ENCODE measurements around the gene STIM2.
"Not testable (repeated sequence)": the region's sequence is repeated elsewhere in the genome, so short reads cannot be mapped to it uniquely, and the experiment has no call there.

Gene STIM2

DNA sequence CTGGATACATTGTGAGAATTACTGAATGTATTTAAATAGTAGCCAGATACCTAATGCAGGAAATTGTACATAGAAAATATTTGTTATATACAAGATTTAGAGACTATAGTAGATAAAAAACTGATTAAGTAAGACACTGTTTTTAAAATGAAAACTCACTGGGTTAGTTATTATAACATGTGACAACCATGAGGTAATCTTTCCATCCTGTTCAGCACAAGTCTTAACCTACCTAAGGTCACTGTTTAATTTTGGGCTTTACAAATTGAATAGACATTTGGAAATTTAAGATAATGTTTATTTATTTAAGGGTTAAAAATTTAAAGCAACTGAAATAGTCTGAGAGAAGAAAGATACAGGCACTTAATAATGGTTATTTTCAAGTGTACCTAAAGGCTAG lies 102.1 kb downstream of the STIM2 start:
- no peak for DNase-seq (ENCODE audit: low spot score)
- no peak overlapping the region for H3K9ac ChIP-seq (ENCODE audit: low read depth, low read length, poor library complexity)
- H3K4me1 ChIP-seq (ENCODE audit: control insufficient read depth in 2 of 2, insufficient read depth in 1 of 2, low read depth in 1 of 2, low read length in 2 of 2) = peaks cover 2 to 16% of the 10 kb centered on the region in 2 donors
- H4K91ac ChIP-seq (ENCODE audit: low read depth, low read length, poor library complexity) = no peak overlapping the region
- H2BK12ac ChIP-seq (ENCODE audit: low read length) = no peak overlapping the region
- no peak overlapping the region for H2BK15ac ChIP-seq (ENCODE audit: low read length)
- H3K14ac ChIP-seq (ENCODE audit: low read length) = no peak overlapping the region
- no peaks in the 10 kb centered on the region for H3K27me3 ChIP-seq (ENCODE audit: control insufficient read depth in 3 of 3, insufficient read depth in 3 of 3, low read depth in 1 of 3, low read length in 3 of 3)
- no peak overlapping the region for H3K27ac ChIP-seq (replicated peaks; ENCODE audit: low read length)
- no peak overlapping the region for H2BK120ac ChIP-seq (ENCODE audit: low read depth, low read length)
- no peak overlapping the region for H3K18ac ChIP-seq (ENCODE audit: low read length)
- no peak overlapping the region for H3K4me3 ChIP-seq (ENCODE audit: low read length in 2 of 2)
- no peak overlapping the region for H3K4me2 ChIP-seq (ENCODE audit: insufficient read depth, low read length, poor library complexity, severe bottlenecking)
- H3K23ac ChIP-seq (ENCODE audit: low read depth, low read length, poor library complexity) = no peak overlapping the region
- no peaks in the 10 kb centered on the region for H3K36me3 ChIP-seq (replicated peaks in 1 of 2; ENCODE audit: control insufficient read depth in 2 of 2, insufficient read depth in 2 of 2, low read length in 2 of 2)
- no peak overlapping the region for H2AK5ac ChIP-seq (ENCODE audit: low read depth, low read length)
- H2AFZ ChIP-seq (ENCODE audit: low read length) = no peak overlapping the region
- no peaks in the 10 kb centered on the region for H3K9me3 ChIP-seq (replicated peaks in 1 of 2; ENCODE audit: control insufficient read depth in 2 of 2, insufficient read depth in 1 of 2, low read depth in 1 of 2, low read length in 2 of 2)
- H3K79me1 ChIP-seq (ENCODE audit: low read depth, low read length) = no peaks in the 10 kb centered on the region
- no peak overlapping the region for H4K8ac ChIP-seq (ENCODE audit: low read depth, low read length)
- no peak overlapping the region for H2BK5ac ChIP-seq (ENCODE audit: low read length)
- no peak overlapping the region for H3K4ac ChIP-seq (ENCODE audit: low read length)

GRCh38 chr4:26964512-26964911 lies 103.9 kb downstream of the STIM2 start:
- H3K27ac ChIP-seq (replicated peaks; ENCODE audit: low read length) = no peak overlapping the region
- H2AK5ac ChIP-seq (ENCODE audit: low read depth, low read length) = no peak overlapping the region
- no peaks in the 10 kb centered on the region for H3K79me1 ChIP-seq (ENCODE audit: low read depth, low read length)
- H3K4me1 ChIP-seq (ENCODE audit: control insufficient read depth in 2 of 2, insufficient read depth in 1 of 2, low read depth in 1 of 2, low read length in 2 of 2) = peaks cover 0 to 8% of the 10 kb centered on the region in 2 donors
- WGBS, 2 donors (ENCODE audit: extremely low coverage in 2 of 2, insufficient read length in 2 of 2, insufficient replicate concordance in 1 of 2) = no CpG with 5 or more reads among the region's 1 CpG
- no peak overlapping the region for H3K4ac ChIP-seq (ENCODE audit: low read length)
- no peak overlapping the region for H2BK5ac ChIP-seq (ENCODE audit: low read length)
- no peaks in the 10 kb centered on the region for H3K27me3 ChIP-seq (ENCODE audit: control insufficient read depth in 3 of 3, insufficient read depth in 3 of 3, low read depth in 1 of 3, low read length in 3 of 3)
- H3K14ac ChIP-seq (ENCODE audit: low read length) = no peak overlapping the region
- H2BK12ac ChIP-seq (ENCODE audit: low read length) = no peak overlapping the region
- no peak overlapping the region for H3K23ac ChIP-seq (ENCODE audit: low read depth, low read length, poor library complexity)
- no peak overlapping the region for H3K18ac ChIP-seq (ENCODE audit: low read length)
- H2BK120ac ChIP-seq (ENCODE audit: low read depth, low read length) = no peak overlapping the region
- H2AFZ ChIP-seq (ENCODE audit: low read length) = no peak overlapping the region
- H3K9ac ChIP-seq (ENCODE audit: low read depth, low read length, poor library complexity) = no peak overlapping the region
- no peaks in the 10 kb centered on the region for H3K36me3 ChIP-seq (replicated peaks in 1 of 2; ENCODE audit: control insufficient read depth in 2 of 2, insufficient read depth in 2 of 2, low read length in 2 of 2)
- H4K8ac ChIP-seq (ENCODE audit: low read depth, low read length) = no peak overlapping the region
- H2BK15ac ChIP-seq (ENCODE audit: low read length) = no peak overlapping the region
- no peak overlapping the region for H3K4me3 ChIP-seq (ENCODE audit: low read length in 2 of 2)
- no peak overlapping the region for H3K4me2 ChIP-seq (ENCODE audit: insufficient read depth, low read length, poor library complexity, severe bottlenecking)
- no peaks in the 10 kb centered on the region for H3K9me3 ChIP-seq (replicated peaks in 1 of 2; ENCODE audit: control insufficient read depth in 2 of 2, insufficient read depth in 1 of 2, low read depth in 1 of 2, low read length in 2 of 2)
- no peak for DNase-seq (ENCODE audit: low spot score)
- H4K91ac ChIP-seq (ENCODE audit: low read depth, low read length, poor library complexity) = no peak overlapping the region

- Histone ChIP-seq H3K18ac (ENCODE audit: low read length) (no peak overlapping the region), H3K4me1 (ENCODE audit: control insufficient read depth in 2 of 2, insufficient read depth in 1 of 2, low read depth in 1 of 2, low read length in 2 of 2) (peaks cover 0 to 4% of the 10 kb centered on the region in 2 donors), H3K4me3 (ENCODE audit: low read length in 2 of 2) (no peak overlapping the region), H3K36me3 (replicated peaks in 1 of 2; ENCODE audit: control insufficient read depth in 2 of 2, insufficient read depth in 2 of 2, low read length in 2 of 2) (no peaks in the 10 kb centered on the region), H3K9me3 (replicated peaks in 1 of 2; ENCODE audit: control insufficient read depth in 2 of 2, insufficient read depth in 1 of 2, low read depth in 1 of 2, low read length in 2 of 2) (no peaks in the 10 kb centered on the region), H3K27ac (replicated peaks; ENCODE audit: low read length) (no peak overlapping the region), H4K8ac (ENCODE audit: low read depth, low read length) (no peak overlapping the region), H2BK12ac (ENCODE audit: low read length) (no peak overlapping the region), H3K9ac (ENCODE audit: low read depth, low read length, poor library complexity) (no peak overlapping the region), H2BK120ac (ENCODE audit: low read depth, low read length) (no peak overlapping the region), H2BK5ac (ENCODE audit: low read length) (no peak overlapping the region), H3K4ac (ENCODE audit: low read length) (no peak overlapping the region), H3K14ac (ENCODE audit: low read length) (no peak overlapping the region), H2AK5ac (ENCODE audit: low read depth, low read length) (no peak overlapping the region), H3K23ac (ENCODE audit: low read depth, low read length, poor library complexity) (no peak overlapping the region), H2AFZ (ENCODE audit: low read length) (no peak overlapping the region), H3K79me1 (ENCODE audit: low read depth, low read length) (no peaks in the 10 kb centered on the region), H2BK15ac (ENCODE audit: low read length) (no peak overlapping the region), H3K4me2 (ENCODE audit: insufficient read depth, low read length, poor library complexity, severe bottlenecking) (no peak overlapping the region), H4K91ac (ENCODE audit: low read depth, low read length, poor library complexity) (no peak overlapping the region), H3K27me3 (ENCODE audit: control insufficient read depth in 3 of 3, insufficient read depth in 3 of 3, low read depth in 1 of 3, low read length in 3 of 3) (no peaks in the 10 kb centered on the region)
- DNase-seq (ENCODE audit: low spot score) = no peak
- no CpG with 5 or more reads among the region's 1 CpG for WGBS, 2 donors (ENCODE audit: extremely low coverage in 2 of 2, insufficient read length in 2 of 2, insufficient replicate concordance in 1 of 2)
These were observed 104.4 kb downstream of the STIM2 start for GRCh38 chr4:26964994-26965393.

DNA sequence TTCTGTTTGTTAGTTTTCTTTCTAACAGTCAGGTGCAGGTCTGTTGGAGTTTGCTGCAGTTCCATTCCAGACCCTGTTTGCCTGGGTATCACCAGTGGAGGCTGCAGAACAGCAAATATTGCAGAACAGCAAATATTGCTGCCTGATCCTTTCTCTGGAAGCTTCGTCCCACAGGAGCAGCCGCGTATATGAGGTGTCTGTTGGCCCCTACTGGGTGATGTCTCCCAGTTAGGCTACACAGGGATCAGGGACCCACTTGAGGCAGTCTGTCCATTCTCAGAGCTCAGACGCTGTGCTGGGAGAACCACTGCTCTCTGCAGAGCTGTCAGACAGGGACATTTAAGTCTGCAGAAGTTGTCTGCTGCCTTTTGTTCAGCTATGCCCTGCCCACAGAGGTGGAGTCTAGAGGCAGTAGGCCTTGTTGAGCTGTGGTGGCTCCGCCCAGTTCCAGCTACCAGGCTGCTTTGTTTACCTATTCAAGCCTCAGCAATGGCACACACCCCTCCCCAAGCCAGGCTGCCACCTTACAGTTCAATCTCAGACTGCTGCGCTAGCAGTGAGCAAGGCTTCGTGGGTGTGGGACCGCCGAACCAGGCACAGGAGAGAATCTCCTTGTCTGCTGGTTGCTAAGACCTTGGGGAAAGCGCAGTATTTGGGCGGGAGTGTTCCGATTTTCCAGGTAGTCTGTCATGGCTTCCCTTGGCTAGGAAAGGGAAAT lies 115.0 kb downstream of the STIM2 start:
- not testable (repeated sequence) for H2BK12ac ChIP-seq (ENCODE audit: low read length); H3K18ac ChIP-seq (ENCODE audit: low read length); H3K4me1 ChIP-seq (ENCODE audit: control insufficient read depth in 2 of 2, insufficient read depth in 1 of 2, low read depth in 1 of 2, low read length in 2 of 2); H3K14ac ChIP-seq (ENCODE audit: low read length); H2AK5ac ChIP-seq (ENCODE audit: low read depth, low read length); H3K79me1 ChIP-seq (ENCODE audit: low read depth, low read length); H4K8ac ChIP-seq (ENCODE audit: low read depth, low read length); DNase-seq (ENCODE audit: low spot score); H2AFZ ChIP-seq (ENCODE audit: low read length); H3K27ac ChIP-seq (replicated peaks; ENCODE audit: low read length); H3K4me2 ChIP-seq (ENCODE audit: insufficient read depth, low read length, poor library complexity, severe bottlenecking); H2BK15ac ChIP-seq (ENCODE audit: low read length); H2BK5ac ChIP-seq (ENCODE audit: low read length); H4K91ac ChIP-seq (ENCODE audit: low read depth, low read length, poor library complexity); H2BK120ac ChIP-seq (ENCODE audit: low read depth, low read length); H3K4me3 ChIP-seq (ENCODE audit: low read length in 2 of 2); H3K23ac ChIP-seq (ENCODE audit: low read depth, low read length, poor library complexity); H3K36me3 ChIP-seq (replicated peaks in 1 of 2; ENCODE audit: control insufficient read depth in 2 of 2, insufficient read depth in 2 of 2, low read length in 2 of 2); H3K4ac ChIP-seq (ENCODE audit: low read length); H3K9ac ChIP-seq (ENCODE audit: low read depth, low read length, poor library complexity); H3K9me3 ChIP-seq (replicated peaks in 1 of 2; ENCODE audit: control insufficient read depth in 2 of 2, insufficient read depth in 1 of 2, low read depth in 1 of 2, low read length in 2 of 2); H3K27me3 ChIP-seq (ENCODE audit: control insufficient read depth in 3 of 3, insufficient read depth in 3 of 3, low read depth in 1 of 3, low read length in 3 of 3)
- whole genome bisulfite sequencing, 2 donors (ENCODE audit: extremely low coverage in 2 of 2, insufficient read length in 2 of 2, insufficient replicate concordance in 1 of 2) = no CpG with 5 or more reads among the region's 12 CpGs
